T-helper 2 cell treated with Interferon-gamma antibody and Interleukin-4, amounts not matched to agents 100 ng/mL and 5 ng/mL, for 36 hours (primary cell): ENCODE data around the gene PDILT. TPM values are rescaled to one million over a fixed set of nuclear protein-coding genes. Genes with fewer than 3 reads are reported as not detected.

ENCODE experiments used
- intact Hi-C: fragments of 100-400 bp; cut with micrococcal nuclease; formaldehyde crosslinking; loops from one replicate; pipeline ENCODE4 v1.15.1; 2023
- total RNA-seq: library from RNA; stranded (reverse); gene quantifications from 2 replicates; pipeline ENCODE4 v1.2.3, GENCODE V29; 2022

Gene PDILT
- total RNA-seq, 1 donor from 2014 or later: not detected

GRCh38 chr16:20402651-20403050 is 1.9 kb downstream of the PDILT start:
- intact Hi-C loops: no loop called here

- intact Hi-C loops: no loop called here
These were observed 3.0 kb downstream of the PDILT start for GRCh38 chr16:20401475-20402016.

- intact Hi-C loops: no loop called here
These were observed 3.5 kb downstream of the PDILT start for GRCh38 chr16:20401066-20401465.

- intact Hi-C loops: no loop called here
These were observed 5.4 kb downstream of the PDILT start for GRCh38 chr16:20399185-20399584.

GRCh38 chr16:20398603-20399002 is 5.9 kb downstream of the PDILT start:
- intact Hi-C loops: no loop called here

GRCh38 chr16:20397468-20398074 is 7.0 kb downstream of the PDILT start:
- intact Hi-C loops: no loop called here

GRCh38 chr16:20396846-20397467 is 7.6 kb downstream of the PDILT start:
- intact Hi-C loops: no loop called here

- intact Hi-C loops: no loop called here
These were observed 8.6 kb downstream of the PDILT start for GRCh38 chr16:20395946-20396345.

GRCh38 chr16:20393801-20394577 is 10.5 kb downstream of the PDILT start:
- intact Hi-C loops: no loop called here

- intact Hi-C loops: no loop called here
These were observed 13.5 kb downstream of the PDILT start for GRCh38 chr16:20391045-20391444.

- intact Hi-C loops: no loop called here
These were observed 15.7 kb downstream of the PDILT start for GRCh38 chr16:20388854-20389253.

GRCh38 chr16:20387978-20388377 is 16.6 kb downstream of the PDILT start:
- intact Hi-C loops: no loop called here

- intact Hi-C loops: no loop called here
These were observed 18.4 kb downstream of the PDILT start for GRCh38 chr16:20385844-20386832.

- intact Hi-C loops: no loop called here
These were observed 21.2 kb downstream of the PDILT start for GRCh38 chr16:20383106-20384029.

- intact Hi-C loops: no loop called here
These were observed 22.2 kb downstream of the PDILT start for GRCh38 chr16:20382202-20382948.

- intact Hi-C loops: no loop called here
These were observed 23.8 kb downstream of the PDILT start for GRCh38 chr16:20380782-20381181.

GRCh38 chr16:20377181-20377580 is 27.4 kb downstream of the PDILT start:
- intact Hi-C loops: no loop called here

- intact Hi-C loops: no loop called here
These were observed 31.8 kb downstream of the PDILT start for GRCh38 chr16:20372701-20373100.

GRCh38 chr16:20369452-20370054 is 35.0 kb downstream of the PDILT start:
- intact Hi-C loops: no loop called here
